ENCODE measurements around the gene HECA.

HECA gene

DNA sequence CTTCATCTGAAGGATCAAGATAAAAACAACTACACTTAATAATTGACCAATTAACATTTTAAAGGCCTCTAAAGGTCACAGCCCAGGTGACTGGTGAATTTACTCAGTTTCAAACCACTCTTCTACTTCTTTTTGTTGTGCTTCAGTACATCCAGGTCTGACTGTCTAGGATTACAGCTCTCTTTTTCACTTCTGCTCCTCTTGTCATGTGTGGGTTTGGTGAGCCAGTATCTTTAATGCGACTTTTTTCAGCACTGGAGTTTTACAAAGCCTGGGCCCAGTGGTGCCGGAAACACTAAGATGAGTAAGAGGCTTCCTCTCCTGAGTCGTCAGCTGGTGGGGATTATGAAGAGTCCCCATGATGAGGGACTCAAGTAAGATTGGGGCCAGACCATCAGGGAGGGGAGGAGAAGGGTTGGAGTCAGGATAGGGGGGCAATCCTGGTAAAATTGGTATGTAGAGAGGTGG is 27.0 kb downstream of the HECA start:
- H2AFZ ChIP-seq (ENCODE audit: low read length): 0 out of 2 replicates have a peak overlapping the region, but pooled peaks have one; percentile 9
- H3K9me2 ChIP-seq (replicated peaks; ENCODE audit: insufficient read depth, low read length): no peaks in the 10 kb centered on the region
- H3K9ac ChIP-seq (ENCODE audit: low read length): peak overlapping the region; percentile 31; the same call in 1 of the 2 replicates
- peaks cover 86% of the 10 kb centered on the region for H3K79me2 ChIP-seq (ENCODE audit: low read length)
- no peak overlapping the region for H3K4me3 ChIP-seq (ENCODE audit: low read length)
- TF ChIP-seq, protein P1, sequence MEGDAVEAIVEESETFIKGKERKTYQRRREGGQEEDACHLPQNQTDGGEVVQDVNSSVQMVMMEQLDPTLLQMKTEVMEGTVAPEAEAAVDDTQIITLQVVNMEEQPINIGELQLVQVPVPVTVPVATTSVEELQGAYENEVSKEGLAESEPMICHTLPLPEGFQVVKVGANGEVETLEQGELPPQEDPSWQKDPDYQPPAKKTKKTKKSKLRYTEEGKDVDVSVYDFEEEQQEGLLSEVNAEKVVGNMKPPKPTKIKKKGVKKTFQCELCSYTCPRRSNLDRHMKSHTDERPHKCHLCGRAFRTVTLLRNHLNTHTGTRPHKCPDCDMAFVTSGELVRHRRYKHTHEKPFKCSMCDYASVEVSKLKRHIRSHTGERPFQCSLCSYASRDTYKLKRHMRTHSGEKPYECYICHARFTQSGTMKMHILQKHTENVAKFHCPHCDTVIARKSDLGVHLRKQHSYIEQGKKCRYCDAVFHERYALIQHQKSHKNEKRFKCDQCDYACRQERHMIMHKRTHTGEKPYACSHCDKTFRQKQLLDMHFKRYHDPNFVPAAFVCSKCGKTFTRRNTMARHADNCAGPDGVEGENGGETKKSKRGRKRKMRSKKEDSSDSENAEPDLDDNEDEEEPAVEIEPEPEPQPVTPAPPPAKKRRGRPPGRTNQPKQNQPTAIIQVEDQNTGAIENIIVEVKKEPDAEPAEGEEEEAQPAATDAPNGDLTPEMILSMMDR (IDR thresholded peaks at IDR 0.05; ENCODE audit: low read length): no peak
- TF ChIP-seq EZH2 (optimal IDR thresholded peaks at IDR 0.05; ENCODE audit: low read depth, low read length) (no peak), EZH2phosphoT487 (IDR thresholded peaks at IDR 0.05; ENCODE audit: low read length) (no peak)
- no peaks in the 10 kb centered on the region for H4K20me1 ChIP-seq (ENCODE audit: insufficient read depth, low read length)
- peaks cover 38% of the 10 kb centered on the region for H3F3A ChIP-seq (ENCODE audit: insufficient read depth, low read length)
- no peaks in the 10 kb centered on the region for H3K9me3 ChIP-seq (replicated peaks; ENCODE audit: insufficient read depth, low read length)
- peak; percentile 82 for DNase-seq
- no peaks in the 10 kb centered on the region for H3K36me3 ChIP-seq (replicated peaks; ENCODE audit: insufficient read depth, low read length)
- peak overlapping the region; percentile 55 for H3K4me2 ChIP-seq (ENCODE audit: low read depth, low read length)
- peak overlapping the region; percentile 83 for H3K27ac ChIP-seq (ENCODE audit: low read length)
- peaks cover 42% of the 10 kb centered on the region for H3K4me1 ChIP-seq (ENCODE audit: low read length)
- no peaks in the 10 kb centered on the region for H3K27me3 ChIP-seq (replicated peaks; ENCODE audit: insufficient read depth, low read length)

DNA sequence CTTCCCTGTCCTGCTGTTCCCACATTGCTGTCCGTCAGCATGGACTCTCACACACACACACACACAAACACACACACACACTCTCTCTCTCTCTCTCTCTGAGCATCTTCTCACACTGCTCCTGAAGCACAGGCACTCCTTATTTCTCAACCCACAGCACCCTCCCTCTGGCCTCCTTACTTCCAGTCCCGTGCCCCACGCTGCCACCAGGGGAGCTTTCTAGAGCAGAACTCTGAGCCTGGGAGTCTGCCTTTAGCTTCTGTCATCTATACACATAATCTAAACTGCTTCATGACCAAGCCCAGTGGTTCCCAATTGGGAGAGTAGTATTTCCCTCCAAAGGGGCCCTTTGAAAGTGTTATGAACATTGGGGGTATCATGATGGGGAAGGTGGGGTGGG is 29.1 kb downstream of the HECA start:
- no peak overlapping the region for H3K4me3 ChIP-seq (ENCODE audit: low read length)
- H4K20me1 ChIP-seq (ENCODE audit: insufficient read depth, low read length): no peaks in the 10 kb centered on the region
- H3K79me2 ChIP-seq (ENCODE audit: low read length): peaks cover 91% of the 10 kb centered on the region

DNA sequence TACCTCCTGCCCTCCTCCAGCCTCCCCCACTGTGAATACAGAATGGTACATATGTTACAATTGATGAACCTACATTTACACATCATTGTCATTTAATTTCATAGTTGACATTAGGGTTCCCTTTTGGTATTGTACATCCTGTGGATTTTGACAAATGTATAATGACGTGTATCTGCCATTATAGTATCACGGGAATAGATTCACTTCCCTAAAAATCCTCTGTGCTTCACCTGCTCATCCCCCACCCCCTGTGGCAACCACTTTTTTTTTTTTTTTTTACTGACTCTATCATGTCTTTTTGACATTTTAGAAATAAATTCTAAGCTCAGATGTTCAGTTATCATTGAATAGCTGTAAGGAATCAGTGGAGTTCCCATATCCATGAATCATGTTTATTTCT is 30.4 kb downstream of the HECA start:
- Histone ChIP-seq H3K4me2 (ENCODE audit: low read depth, low read length) (no peak overlapping the region), H4K20me1 (ENCODE audit: insufficient read depth, low read length) (no peaks in the 10 kb centered on the region), H2AFZ (ENCODE audit: low read length) (no peak overlapping the region), H3K4me3 (ENCODE audit: low read length) (no peak overlapping the region), H3K79me2 (ENCODE audit: low read length) (peaks cover 89% of the 10 kb centered on the region), H3K36me3 (replicated peaks; ENCODE audit: insufficient read depth, low read length) (no peaks in the 10 kb centered on the region), H3K9ac (ENCODE audit: low read length) (no peak overlapping the region), H3K9me3 (replicated peaks; ENCODE audit: insufficient read depth, low read length) (no peaks in the 10 kb centered on the region), H3K27ac (ENCODE audit: low read length) (no peak overlapping the region), H3F3A (ENCODE audit: insufficient read depth, low read length) (peaks cover 24% of the 10 kb centered on the region), H3K9me2 (replicated peaks; ENCODE audit: insufficient read depth, low read length) (no peaks in the 10 kb centered on the region), H3K27me3 (replicated peaks; ENCODE audit: insufficient read depth, low read length) (no peaks in the 10 kb centered on the region), H3K4me1 (ENCODE audit: low read length) (peaks cover 30% of the 10 kb centered on the region)
- TF ChIP-seq EZH2 (optimal IDR thresholded peaks at IDR 0.05; ENCODE audit: low read depth, low read length) (no peak), EZH2phosphoT487 (IDR thresholded peaks at IDR 0.05; ENCODE audit: low read length) (no peak)
- TF ChIP-seq, protein P1 (IDR thresholded peaks at IDR 0.05; ENCODE audit: low read length): no peak
- no peak for DNase-seq

More for the DNA sequence above, 29.1 kb downstream of the HECA start:
- peaks cover 37% of the 10 kb centered on the region for H3F3A ChIP-seq (ENCODE audit: insufficient read depth, low read length)
- H3K27ac ChIP-seq (ENCODE audit: low read length): no peak overlapping the region
- H3K4me1 ChIP-seq (ENCODE audit: low read length): peaks cover 41% of the 10 kb centered on the region
- no peak overlapping the region for H3K9ac ChIP-seq (ENCODE audit: low read length)
- H3K9me3 ChIP-seq (replicated peaks; ENCODE audit: insufficient read depth, low read length): no peaks in the 10 kb centered on the region
- H2AFZ ChIP-seq (ENCODE audit: low read length): no peak overlapping the region
- H3K27me3 ChIP-seq (replicated peaks; ENCODE audit: insufficient read depth, low read length): no peaks in the 10 kb centered on the region
- no peaks in the 10 kb centered on the region for H3K36me3 ChIP-seq (replicated peaks; ENCODE audit: insufficient read depth, low read length)
- no peak for DNase-seq
- H3K9me2 ChIP-seq (replicated peaks; ENCODE audit: insufficient read depth, low read length): no peaks in the 10 kb centered on the region
- TF ChIP-seq, protein P1 (IDR thresholded peaks at IDR 0.05; ENCODE audit: low read length): no peak
- TF ChIP-seq EZH2 (optimal IDR thresholded peaks at IDR 0.05; ENCODE audit: low read depth, low read length): no peak
- TF ChIP-seq EZH2phosphoT487 (IDR thresholded peaks at IDR 0.05; ENCODE audit: low read length): no peak
- no peak overlapping the region for H3K4me2 ChIP-seq (ENCODE audit: low read depth, low read length)

All from MM.1S (cell line).